OCI-LY3 (cell line): Measurements from ENCODE around the gene EHMT1.
"Not testable (repeated sequence)": the region's sequence is repeated elsewhere in the genome, so short reads cannot be mapped to it uniquely, and the experiment has no call there.

Experiments
- H2AFZ ChIP-seq: fragments of 200-600, 300-600 bp; shearing (Covaris generic); 2 replicates; pipeline ENCODE4 v1.6.0; 2014; ENCODE audit warnings: antibody characterized with exemption, low read depth, low read length
- H3K27ac ChIP-seq: fragments of 200-600, 300-600 bp; sonication (generic); 2 replicates; pipeline ENCODE4 v1.5.1; 2014; ENCODE audit warnings: mild to moderate bottlenecking, low read length, moderate library complexity, mixed read lengths
- H3K27me3 ChIP-seq: fragments of 200-600, 300-600 bp; sonication (generic); 2 replicates; pipeline ENCODE4 v1.6.1; 2014; ENCODE audit warnings: low read depth, low read length, mixed read lengths
- H3K36me3 ChIP-seq: fragments of 200-600, 300-600 bp; sonication (generic); replicated peaks from 2 replicates; pipeline ENCODE3; 2014; ENCODE audit warnings: low read depth, low read length, mixed read lengths
- H3K4me1 ChIP-seq: fragments of 300-600, 200-600 bp; sonication (generic); 2 replicates; pipeline ENCODE4 v1.6.1; 2014; ENCODE audit warnings: low read length, mixed read lengths
- H3K4me2 ChIP-seq: fragments of 200-600, 300-600 bp; sonication (generic); 2 replicates; pipeline ENCODE4 v1.6.1; 2014; ENCODE audit warnings: low read length, mixed read lengths
- H3K4me3 ChIP-seq: fragments of 300-600, 200-600 bp; sonication (generic); 2 replicates; pipeline ENCODE4 v1.5.1; 2014; ENCODE audit warnings: antibody characterized with exemption, mild to moderate bottlenecking, low read length, moderate library complexity
- H3K79me2 ChIP-seq: fragments of 300-600, 200-600 bp; shearing (Covaris generic); 2 replicates; pipeline ENCODE4 v1.6.1; 2014; ENCODE audit warnings: mild to moderate bottlenecking, low read length, mixed read lengths
- H3K9ac ChIP-seq: fragments of 300-600, 200-600 bp; shearing (Covaris generic); 2 replicates; pipeline ENCODE4 v1.6.0; 2014; ENCODE audit warnings: mild to moderate bottlenecking, low read length, moderate library complexity
- H3K9me3 ChIP-seq: fragments of 200-600, 300-600 bp; shearing (Covaris generic); 2 replicates; pipeline ENCODE4 v1.6.1; 2014; ENCODE audit warnings: low read length, mixed read lengths; ENCODE audit not compliant: insufficient read depth
- H4K20me1 ChIP-seq: fragments of 200-600, 300-600 bp; sonication (generic); 2 replicates; pipeline ENCODE4 v1.6.1; 2016; ENCODE audit warnings: low read length, mixed read lengths; ENCODE audit not compliant: insufficient read depth
- EZH2phosphoT487 ChIP-seq: fragments of 200-600 bp; shearing (Covaris generic); IDR thresholded peaks from 2 replicates; pipeline ENCODE4 v1.6.1; 2018; ENCODE audit warnings: antibody characterized with exemption, mixed run types, low read depth
- TF ChIP-seq, protein P1 (sequence below): fragments of 200-600, 300-600 bp; sonication (generic); IDR thresholded peaks from 2 replicates; pipeline ENCODE4 v1.5.1; 2014; ENCODE audit warnings: antibody characterized with exemption, low read length, low read depth

The EHMT1 gene

DNA sequence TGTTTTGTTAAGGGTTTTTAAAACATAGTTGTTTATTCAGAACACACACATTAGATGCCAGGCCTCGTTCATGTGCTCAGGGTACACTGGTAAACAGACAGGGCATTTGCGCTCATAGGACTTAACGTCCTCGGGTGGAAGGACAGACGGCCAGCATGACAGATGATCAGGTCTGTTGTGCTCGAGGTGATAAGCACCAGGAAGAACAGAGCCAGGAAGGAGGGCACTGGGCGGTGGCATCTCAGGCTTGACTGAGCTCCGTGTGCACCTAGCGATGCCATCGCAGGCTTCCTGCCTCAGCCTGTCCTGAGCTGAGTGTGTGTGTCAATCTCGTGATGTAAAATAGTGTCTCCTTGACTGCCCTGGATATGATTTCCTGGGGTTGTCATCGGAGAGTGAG is 96.5 kb downstream of the EHMT1 start:
- Histone ChIP-seq H3K27ac (no peak overlapping the region), H3K4me1 (no peaks in the 10 kb centered on the region), H3K4me3 (no peak overlapping the region), H3K27me3 (no peaks in the 10 kb centered on the region), H3K4me2 (no peak overlapping the region), H4K20me1 (no peaks in the 10 kb centered on the region), H3K9me3 (no peaks in the 10 kb centered on the region), H3K36me3 (peaks cover 34% of the 10 kb centered on the region), H3K79me2 (peaks cover 24% of the 10 kb centered on the region), H3K9ac (no peak overlapping the region), H2AFZ (no peak overlapping the region)
- TF ChIP-seq EZH2phosphoT487 = no peak
- TF ChIP-seq, protein P1, sequence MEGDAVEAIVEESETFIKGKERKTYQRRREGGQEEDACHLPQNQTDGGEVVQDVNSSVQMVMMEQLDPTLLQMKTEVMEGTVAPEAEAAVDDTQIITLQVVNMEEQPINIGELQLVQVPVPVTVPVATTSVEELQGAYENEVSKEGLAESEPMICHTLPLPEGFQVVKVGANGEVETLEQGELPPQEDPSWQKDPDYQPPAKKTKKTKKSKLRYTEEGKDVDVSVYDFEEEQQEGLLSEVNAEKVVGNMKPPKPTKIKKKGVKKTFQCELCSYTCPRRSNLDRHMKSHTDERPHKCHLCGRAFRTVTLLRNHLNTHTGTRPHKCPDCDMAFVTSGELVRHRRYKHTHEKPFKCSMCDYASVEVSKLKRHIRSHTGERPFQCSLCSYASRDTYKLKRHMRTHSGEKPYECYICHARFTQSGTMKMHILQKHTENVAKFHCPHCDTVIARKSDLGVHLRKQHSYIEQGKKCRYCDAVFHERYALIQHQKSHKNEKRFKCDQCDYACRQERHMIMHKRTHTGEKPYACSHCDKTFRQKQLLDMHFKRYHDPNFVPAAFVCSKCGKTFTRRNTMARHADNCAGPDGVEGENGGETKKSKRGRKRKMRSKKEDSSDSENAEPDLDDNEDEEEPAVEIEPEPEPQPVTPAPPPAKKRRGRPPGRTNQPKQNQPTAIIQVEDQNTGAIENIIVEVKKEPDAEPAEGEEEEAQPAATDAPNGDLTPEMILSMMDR = no peak

DNA sequence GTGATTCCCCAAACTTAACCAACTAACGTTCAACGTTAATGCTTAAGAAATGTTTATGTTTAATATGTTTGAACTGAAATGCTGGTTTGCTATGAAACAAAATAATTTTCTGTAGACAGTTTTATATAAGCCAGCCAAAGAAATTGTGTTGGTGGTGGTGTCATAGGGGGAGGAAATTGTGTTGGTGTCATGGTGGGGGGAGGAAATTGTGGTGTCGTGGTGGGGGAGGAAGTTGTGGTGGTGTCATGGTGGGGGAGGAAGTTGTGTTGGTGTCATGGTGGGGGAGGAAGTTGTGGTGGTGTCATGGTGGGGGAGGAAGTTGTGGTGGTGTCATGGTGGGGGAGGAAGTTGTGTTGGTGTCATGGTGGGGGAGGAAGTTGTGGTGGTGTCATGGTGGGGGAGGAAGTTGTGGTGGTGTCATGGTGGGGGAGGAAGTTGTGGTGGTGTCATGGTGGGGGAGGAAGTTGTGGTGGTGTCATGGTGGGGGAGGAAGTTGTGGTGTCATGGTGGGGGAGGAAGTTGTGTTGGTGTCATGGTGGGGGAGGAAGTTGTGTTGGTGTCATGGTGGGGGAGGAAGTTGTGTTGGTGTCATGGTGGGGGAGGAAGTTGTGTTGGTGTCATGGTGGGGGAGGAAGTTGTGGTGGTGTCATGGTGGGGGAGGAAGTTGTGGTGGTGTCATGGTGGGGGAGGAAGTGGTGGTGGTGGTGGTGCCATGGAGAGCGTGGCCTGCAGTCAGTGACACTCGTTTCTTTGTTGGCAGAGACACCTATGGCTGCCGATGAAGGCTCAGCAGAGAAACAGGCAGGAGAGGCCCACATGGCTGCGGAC is 97.3 kb downstream of the EHMT1 start:
- not testable (repeated sequence) for H3K4me1 ChIP-seq, H3K9ac ChIP-seq, H2AFZ ChIP-seq, H3K4me2 ChIP-seq, H3K9me3 ChIP-seq, H3K27me3 ChIP-seq, H3K4me3 ChIP-seq, H4K20me1 ChIP-seq
- H3K36me3 ChIP-seq = peaks cover 34% of the 10 kb centered on the region
- H3K79me2 ChIP-seq = peaks cover 18% of the 10 kb centered on the region
- peak overlapping the region; percentile 48 for H3K27ac ChIP-seq

DNA sequence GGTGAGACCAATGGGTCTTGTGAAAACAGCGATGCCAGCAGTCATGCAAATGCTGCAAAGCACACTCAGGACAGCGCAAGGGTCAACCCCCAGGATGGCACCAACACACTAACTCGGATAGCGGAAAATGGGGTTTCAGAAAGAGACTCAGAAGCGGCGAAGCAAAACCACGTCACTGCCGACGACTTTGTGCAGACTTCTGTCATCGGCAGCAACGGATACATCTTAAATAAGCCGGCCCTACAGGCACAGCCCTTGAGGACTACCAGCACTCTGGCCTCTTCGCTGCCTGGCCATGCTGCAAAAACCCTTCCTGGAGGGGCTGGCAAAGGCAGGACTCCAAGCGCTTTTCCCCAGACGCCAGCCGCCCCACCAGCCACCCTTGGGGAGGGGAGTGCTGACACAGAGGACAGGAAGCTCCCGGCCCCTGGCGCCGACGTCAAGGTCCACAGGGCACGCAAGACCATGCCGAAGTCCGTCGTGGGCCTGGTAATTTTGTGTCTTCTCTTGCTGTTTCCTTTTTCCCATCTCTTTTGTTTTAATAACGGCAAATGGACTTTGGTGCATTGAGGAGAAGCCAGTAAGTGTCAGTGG is 98.0 kb downstream of the EHMT1 start:
- Histone ChIP-seq H2AFZ (no peak overlapping the region), H3K79me2 (peaks cover 23% of the 10 kb centered on the region), H3K27ac (peak overlapping the region; percentile 48), H3K9me3 (no peaks in the 10 kb centered on the region), H3K9ac (no peak overlapping the region), H3K4me2 (no peak overlapping the region), H4K20me1 (no peaks in the 10 kb centered on the region), H3K36me3 (peaks cover 34% of the 10 kb centered on the region), H3K4me1 (peaks cover 4% of the 10 kb centered on the region), H3K27me3 (no peaks in the 10 kb centered on the region), H3K4me3 (no peak overlapping the region)
- no peak for TF ChIP-seq EZH2phosphoT487
- TF ChIP-seq, protein P1 = no peak

DNA sequence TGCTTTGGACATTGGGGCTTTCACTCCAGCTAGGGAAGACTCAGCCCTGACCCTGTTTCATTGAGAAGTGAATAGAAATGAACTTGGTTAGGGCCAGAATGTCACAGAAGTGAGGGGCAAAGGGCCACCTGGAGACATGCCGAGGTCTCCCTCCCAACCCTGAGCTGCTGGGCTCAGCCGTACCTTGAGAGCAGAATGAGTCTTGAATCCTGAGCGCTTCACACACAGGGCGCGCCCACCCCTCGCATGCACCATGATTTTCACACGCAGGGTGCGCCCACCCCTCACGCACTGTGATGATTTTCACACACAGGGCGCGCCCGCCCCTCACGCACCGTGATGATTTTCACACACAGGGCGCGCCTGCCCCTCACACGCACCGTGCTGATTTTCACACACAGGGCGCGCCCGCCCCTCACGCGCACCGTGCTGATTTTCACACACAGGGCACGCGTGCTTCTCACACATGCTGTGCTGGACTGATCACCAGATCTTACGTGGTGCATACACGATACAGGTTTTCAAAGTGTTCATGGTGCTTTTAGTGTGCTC is 99.0 kb downstream of the EHMT1 start:
- peaks cover 32% of the 10 kb centered on the region for H3K79me2 ChIP-seq
- no peak overlapping the region for H3K27ac ChIP-seq
- no peaks in the 10 kb centered on the region for H3K9me3 ChIP-seq
- no peak overlapping the region for H3K9ac ChIP-seq
- H3K4me1 ChIP-seq = peaks cover 13% of the 10 kb centered on the region
- no peaks in the 10 kb centered on the region for H3K27me3 ChIP-seq
- H2AFZ ChIP-seq = no peak overlapping the region
- TF ChIP-seq, protein P1 = no peak
- no peak for TF ChIP-seq EZH2phosphoT487
- no peaks in the 10 kb centered on the region for H4K20me1 ChIP-seq
- peaks cover 26% of the 10 kb centered on the region for H3K36me3 ChIP-seq
- H3K4me2 ChIP-seq = no peak overlapping the region
- H3K4me3 ChIP-seq = no peak overlapping the region
